ENCODE measurements around the gene POLR1A.

DNA sequence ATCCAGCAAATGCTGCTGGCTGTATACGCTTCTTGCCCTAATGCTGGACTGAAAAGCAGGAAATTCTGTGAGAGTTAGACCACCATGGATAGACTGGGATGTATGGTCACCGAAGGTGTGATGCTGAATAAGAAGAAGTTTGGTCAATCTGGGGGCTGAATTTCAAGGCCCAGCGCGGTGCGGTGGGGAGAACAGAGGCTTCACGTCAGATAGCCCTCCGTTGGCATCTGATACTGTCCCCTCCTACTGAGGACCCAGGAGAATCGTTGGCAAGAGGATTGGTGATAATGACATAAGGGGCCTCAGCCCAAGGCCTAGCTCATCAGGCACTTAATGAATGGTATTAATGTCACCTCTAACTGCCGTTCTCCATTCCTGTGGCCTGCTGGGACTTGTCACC is 119.6 kb downstream of the POLR1A start:
- TF ChIP-seq CTCF (conservative IDR thresholded peaks at IDR 0.05 in 1 of 2, IDR thresholded peaks at IDR 0.05 in 1 of 2; ENCODE audit: extremely low read depth in 1 of 2, insufficient read depth in 1 of 2, low read depth in 1 of 2, low read length in 2 of 2), result no peak
- TF ChIP-seq EZH2 (IDR thresholded peaks at IDR 0.05; ENCODE audit: borderline replicate concordance, low read length), result no peak

Measured in mammary epithelial cell (primary cell).